ENCODE results near the gene SPO11.
A peak's percentile ranks its signal among the peaks of the same experiment; 100 is the strongest.

SPO11 gene

DNA sequence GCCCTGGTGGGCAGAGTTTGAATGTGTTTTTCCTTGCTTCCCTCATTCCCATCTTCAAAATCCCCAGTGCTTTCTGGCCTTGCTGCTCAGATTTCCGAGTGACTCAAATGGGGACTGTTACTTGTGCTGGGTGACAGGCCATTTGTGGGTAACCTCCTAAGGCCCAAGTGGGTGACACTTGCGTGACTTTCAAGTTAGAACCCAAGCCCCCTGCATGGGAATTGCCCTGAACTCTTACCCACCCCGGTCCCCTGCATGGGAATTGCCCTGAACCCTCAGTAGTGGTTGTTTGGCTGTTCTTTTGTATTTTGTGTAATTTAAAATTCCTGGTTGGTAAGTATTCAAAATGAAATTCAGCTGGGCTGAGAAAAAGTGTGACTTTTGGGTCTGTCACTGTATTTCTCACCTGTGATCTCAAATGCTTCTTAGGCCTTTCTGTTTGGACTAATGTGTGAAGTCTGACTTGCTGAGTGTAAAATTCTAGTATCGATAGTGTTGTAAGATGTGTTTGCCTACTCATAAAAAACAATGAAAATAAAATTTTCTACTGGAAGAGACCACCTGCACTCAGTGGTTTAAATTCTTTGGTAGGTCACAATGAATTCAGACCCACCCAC lies 49.2 kb downstream of the SPO11 start:
- no peak for DNase-seq

DNA sequence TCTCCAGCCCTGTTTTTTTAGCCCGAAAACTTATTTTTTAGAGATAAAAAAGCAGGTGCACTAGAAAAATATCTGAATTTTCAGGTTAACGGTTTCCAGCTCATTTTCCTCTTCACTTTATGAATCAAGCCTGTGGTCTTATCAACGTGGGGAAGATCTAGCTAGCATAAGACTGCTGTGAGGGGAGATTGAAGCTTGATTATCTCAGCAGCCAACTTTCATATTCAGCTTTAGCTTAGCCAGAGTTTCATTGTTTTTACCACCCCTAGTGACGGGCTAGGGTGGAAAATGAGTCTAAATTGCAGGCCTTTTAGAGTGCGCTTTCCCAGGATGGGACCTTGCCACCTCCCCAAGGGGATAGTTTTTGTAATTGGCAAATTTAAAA lies 49.7 kb downstream of the SPO11 start:
- DNase-seq = peak; percentile 28

DNA sequence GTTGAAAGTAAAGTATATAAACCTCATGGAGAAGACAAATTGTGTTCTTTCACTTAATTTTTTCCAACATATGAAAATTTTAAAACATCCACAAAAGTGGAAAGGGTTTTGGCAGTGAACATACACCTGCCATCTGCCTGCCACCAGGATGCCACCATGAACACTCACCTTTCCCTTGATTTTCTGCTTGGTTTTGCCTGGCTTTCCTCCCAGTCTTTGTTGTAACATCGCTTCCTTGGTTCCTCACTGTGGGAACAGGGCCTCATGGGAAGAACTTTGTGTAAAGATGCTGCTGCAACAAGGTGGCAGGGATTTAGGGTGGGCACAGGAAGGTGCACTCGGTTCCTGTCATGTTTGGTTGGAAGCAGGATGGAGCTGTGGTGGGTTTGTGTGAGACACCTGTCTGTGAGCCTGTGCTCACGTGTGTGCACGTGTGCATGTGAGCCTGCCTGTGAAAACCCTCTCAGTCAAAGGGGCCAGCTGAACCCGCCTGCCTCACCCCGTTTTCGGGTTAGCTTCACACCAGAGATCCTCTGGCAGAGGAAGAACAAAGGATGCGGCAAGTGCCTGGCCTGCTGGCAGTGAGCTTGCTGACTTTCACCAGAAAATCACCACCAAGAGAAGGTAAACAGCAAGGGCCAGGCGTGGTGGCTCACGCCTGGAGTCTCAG lies 50.6 kb downstream of the SPO11 start:
- no peak for DNase-seq

DNA sequence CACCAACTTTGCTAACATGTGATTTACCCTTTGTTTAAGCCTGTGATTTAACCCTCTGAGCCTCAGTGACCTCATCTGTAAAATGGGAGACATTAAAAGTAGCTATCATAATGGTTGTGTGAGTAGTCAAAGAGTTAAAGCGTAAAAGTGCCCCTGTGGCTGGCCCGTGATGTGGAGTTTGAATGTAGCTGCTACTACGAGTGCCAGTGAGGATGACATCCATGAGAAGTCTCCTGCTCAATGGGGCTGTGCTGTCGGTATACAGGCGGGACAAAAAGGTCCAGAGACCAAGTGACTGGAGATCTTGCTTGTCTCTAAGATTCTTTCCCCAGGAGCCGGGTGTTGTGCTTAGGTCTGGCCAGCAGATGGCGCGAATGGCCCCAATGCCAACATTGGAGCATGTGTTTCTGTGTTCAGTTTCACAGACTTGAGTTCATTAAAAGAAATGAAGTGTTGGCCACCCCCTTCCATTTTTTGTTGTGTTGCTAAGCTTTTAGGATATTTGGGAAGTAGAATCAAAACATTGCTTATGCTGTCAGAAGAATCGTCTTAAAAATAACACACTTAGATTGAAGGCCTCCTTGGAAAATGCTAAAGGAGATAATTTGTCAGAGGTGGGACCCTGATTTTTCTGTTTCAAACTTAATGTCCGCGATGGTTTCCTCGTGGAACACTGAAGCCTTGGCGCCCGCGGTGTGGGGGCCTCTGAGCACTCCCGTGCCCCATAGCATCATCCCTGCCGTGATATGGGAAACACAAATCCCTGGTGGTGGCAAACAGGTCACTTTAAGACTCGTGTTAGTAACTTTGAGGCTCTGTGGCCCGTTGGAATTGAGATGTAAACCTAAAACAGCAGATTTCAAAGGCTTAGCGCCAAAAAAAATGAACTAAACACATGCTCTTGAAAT lies 52.2 kb downstream of the SPO11 start:
- DNase-seq = peak; percentile 86

DNA sequence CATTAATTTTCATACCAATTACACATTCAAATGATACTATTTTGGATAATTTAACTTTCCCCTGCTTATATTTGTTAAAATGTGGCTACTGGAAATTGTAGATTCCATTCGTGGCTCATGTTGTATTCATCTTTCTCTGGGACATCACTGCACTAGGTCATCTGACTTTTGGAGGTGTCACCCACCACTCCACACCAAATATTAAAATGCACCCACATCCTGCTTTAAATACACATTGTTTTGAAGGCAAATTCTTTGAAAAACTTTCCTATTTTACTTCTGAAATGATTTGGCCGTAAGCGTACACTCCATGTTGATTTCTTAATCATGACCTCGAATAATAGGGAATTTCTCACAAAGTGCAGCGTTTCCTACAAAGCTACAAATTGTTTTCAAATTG lies 52.9 kb downstream of the SPO11 start:
- no peak for DNase-seq

DNA sequence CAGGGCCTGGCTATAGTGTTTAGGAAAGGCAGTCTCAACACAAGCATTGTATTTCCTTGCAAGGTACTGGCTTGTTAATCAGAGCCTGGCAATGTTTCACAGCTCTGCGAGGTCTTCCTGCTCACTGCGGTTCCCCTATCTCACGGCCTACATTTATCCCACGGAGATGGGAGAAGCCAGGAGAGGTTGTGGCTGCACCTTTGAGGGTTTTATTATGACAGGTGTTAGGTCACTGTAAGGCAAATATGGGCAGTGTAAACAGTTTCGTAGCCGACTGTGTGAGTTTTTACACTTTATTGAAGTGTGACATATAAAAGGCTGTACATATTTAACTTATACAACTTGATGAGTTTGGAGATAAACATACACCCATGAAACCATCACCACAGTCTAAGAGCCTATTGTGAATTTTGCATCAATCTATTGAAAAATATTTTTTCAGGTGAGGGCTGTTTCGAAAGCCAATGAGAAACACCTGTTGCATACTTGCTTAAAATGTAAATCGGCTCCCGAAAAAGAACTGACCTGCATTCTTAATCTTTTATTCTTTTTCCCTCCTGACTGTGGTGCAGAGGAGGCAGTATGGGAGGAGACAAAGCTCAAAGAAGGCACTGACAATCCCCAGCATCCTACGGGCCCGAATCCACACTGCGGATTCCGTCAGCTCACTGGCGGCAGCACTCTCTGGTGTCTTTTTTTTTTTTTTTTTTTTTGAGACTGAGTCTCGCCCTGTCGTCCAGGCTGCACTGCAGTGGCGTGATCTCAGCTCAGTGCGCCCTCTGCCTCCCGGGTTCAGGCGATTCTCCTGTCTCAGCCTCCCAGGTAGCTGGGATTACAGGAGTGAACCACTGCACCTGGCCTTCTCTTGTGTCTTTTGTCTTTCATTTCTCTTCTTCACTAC lies 54.1 kb downstream of the SPO11 start:
- no peak for DNase-seq

DNA sequence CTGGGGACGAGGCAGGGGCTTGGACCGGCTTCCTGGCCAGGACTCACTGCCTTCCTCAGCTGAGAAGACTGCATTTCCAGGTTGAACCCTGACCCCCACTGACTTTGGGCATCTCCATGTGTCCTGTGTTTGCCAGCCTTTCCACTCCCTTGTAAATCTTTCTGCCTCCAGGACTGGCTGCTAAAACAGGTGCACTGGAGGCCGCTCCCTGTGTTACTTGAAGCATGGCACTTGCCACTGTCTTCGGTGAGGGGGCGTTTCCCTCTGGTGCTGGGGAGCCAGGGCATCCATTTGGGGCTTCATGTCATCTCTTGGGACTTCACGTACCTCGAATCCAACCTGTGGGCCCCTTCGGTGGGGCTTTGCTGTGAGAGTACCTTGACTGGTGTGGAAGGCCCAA lies 54.9 kb downstream of the SPO11 start:
- DNase-seq = no peak

DNA sequence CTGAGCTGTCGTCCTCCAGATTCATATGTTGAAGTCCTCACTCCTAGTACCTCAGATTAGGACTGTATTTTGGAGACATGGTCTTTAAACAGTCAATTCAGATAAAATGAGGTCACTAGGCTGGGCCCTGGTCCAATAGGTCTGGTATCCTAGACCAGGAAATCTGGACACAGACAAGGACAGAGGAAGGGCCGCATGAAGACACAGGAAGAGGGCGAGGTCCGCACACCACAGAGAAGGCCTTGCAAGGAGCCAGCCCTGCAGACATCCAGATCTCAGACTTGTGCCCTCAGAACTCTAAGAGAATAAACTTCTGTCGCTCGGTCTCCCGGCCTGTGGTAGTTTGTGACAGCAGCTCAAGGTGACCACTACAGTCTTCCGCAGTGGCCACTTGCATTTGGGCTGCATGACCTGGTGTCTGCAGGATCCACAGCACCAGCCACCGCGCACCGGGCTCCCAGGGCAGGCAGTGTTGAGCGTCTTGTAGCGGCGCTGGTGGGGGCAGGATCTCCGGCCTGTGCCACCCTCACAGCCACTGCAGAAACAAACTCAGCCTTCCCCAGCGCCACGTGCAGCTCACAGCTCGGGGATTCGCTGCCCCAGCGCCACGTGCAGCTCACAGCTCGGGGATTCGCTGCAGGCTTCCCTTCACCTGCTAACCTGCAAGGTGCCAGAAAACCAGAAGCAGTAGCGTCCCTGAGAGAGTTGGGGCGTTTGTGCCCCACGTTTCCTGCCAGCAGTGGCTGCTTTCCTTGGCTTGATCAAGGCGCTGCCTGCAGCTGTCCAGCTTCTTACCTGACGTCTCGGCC lies 55.6 kb downstream of the SPO11 start:
- DNase-seq = no peak

DNA sequence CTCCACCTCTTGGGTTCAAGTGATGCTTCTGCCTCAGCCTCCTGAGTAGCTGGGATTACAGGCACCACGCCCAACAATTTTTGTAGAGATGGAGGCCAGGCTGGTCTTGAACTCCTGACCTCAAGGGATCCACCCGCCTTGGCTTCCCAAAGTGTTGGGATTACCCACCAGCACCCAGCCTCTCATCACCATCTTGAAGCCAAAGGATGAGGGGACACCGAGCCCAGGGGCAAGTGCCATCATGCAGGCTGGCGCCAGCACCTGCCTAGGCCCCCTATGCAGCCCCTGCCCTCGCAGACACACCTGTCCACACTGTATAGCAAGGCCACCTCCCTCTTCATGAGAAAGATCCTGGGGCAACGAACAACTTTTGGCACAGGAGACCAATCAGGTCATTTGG lies 56.3 kb downstream of the SPO11 start:
- no peak for DNase-seq

DNA sequence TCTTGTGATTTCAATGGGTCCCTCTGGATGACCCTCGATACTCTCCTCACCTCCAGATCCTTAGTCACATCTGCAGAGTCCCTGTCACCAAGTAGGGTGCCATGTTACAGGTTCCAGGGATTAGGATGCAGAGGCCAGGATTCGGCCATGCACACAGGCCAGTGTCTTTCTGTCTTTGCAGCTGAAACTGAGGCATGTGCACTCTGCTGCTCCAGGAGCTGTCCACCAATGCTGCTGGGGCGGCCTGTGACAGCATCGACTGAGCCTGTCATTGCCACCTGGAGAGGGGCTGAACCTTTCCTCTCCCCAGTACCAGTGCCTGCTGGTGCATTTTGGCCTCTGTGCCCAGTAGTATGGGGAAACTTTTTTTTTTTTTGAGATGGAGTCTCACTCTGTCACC lies 57.2 kb downstream of the SPO11 start:
- no peak for DNase-seq

DNA sequence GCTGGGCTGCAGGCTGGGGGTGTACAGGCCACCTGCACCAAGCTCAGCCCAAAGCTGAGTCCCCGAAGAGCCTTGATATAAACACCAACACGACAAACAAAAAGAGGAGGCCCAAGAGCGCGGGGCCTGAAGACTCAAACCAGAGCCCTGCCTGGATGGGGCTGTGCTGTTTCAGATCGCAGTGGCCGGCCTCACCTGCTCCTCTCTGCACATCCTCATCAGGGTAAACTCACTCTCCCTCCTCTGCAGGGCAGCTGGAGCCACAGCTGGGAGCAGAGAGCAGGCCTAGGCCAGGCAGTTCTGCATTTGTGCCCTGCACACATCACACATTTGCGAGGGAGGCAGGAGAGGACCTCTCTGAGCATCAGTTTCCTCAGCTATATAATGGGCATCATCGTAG lies 57.9 kb downstream of the SPO11 start:
- no peak for DNase-seq

DNA sequence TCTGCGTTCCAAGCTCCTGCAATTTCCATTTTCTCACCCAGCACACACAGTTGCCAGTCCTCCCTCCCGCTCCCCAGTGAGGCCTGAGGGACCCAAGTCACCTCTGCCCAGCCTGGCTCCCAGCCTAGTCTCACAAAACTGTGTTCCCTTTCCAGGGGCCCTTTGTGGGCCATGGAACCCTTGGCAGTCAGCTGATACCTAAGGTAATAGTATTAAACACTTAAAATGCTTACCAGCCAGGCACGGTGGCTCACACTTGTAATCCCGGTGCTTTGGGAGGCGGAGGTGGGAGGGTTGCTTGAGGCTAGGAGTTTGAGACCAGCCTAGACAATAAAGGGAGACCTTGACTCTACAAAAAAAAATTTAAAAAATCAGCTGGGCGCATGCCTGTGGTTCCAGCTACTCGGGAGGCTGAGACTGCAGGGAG lies 58.4 kb downstream of the SPO11 start:
- DNase-seq = no peak

DNA sequence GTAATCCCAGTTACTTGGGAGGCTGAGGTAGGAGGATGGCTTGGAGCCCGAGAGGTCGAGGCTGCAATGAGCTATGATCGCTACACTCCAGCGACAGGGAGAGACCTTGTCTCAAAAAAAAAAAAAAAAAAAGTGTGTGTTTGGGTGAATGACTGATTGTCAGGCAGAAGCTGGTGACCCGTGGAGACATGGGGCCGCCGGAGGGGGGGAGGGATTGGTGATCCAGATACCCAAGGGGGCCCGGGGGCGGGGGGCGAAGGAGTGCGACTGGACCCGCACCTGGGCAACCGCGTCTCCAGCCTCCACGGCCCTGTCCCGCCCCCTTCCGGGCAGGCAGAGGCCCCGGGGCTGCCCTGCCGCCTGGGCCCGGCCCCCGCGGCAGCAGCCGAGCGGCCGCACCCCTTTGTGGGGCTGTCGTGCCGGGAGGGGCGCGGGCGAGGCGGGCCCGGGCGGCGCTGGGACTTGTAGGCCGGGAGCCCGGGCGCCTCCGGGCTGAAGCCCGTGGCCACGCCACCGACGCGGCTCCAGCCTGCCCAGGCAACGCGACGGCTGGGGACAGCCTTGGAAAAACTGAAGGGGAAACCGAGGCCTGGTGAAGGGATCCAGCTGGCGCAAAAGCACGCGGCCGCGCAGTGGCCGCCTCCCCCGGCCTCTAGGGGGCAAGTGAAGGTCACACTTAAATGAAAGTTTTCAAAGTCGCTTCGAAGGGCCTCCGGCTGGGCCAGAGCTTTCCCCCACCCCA lies 59.5 kb downstream of the SPO11 start:
- peak; percentile 68 for DNase-seq

DNA sequence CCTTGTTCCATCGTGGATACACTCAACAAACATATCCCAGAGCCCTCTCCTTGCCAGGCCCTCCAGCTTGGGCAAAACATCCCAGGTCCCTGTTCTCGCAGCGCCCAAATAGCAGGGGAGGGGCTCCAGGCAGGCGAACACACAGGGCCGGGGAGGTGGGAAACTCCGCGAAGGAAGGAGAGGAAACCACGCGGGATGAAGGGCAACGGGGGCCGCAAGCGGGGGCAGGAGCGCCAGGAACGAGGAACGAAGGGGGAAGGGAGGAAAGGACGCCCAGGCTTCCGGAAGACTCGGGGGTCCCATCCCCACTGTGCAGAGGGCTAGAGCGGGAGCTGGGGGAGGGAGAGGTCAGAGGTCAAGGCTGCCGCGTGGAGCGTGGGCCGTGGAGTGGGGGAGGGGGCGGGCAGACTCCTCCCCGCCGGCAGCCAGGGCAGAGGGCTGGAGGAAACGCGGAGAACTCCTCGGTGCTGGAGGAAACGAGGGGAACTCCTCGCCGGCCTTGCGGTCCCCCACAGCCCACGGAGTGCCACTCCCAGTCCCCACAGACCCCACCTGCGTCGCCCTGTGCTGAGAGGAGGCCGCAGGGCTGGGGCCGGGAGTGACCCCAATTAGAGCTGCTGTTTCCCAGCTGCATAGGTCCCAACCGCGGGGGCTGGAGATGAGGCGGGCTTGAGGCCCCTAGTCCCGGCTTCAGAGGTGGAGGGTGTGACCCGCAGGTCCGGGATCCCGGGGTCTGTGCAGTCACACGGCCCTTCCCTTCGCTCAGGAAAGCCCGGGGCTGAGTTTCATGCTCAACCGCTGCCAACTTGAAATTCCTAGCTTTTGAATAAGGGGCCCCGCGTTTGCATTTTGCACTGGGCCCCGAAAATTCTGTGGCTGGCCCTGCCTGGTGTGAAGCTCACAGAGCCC lies 60.3 kb downstream of the SPO11 start:
- DNase-seq = peak; percentile 68

DNA sequence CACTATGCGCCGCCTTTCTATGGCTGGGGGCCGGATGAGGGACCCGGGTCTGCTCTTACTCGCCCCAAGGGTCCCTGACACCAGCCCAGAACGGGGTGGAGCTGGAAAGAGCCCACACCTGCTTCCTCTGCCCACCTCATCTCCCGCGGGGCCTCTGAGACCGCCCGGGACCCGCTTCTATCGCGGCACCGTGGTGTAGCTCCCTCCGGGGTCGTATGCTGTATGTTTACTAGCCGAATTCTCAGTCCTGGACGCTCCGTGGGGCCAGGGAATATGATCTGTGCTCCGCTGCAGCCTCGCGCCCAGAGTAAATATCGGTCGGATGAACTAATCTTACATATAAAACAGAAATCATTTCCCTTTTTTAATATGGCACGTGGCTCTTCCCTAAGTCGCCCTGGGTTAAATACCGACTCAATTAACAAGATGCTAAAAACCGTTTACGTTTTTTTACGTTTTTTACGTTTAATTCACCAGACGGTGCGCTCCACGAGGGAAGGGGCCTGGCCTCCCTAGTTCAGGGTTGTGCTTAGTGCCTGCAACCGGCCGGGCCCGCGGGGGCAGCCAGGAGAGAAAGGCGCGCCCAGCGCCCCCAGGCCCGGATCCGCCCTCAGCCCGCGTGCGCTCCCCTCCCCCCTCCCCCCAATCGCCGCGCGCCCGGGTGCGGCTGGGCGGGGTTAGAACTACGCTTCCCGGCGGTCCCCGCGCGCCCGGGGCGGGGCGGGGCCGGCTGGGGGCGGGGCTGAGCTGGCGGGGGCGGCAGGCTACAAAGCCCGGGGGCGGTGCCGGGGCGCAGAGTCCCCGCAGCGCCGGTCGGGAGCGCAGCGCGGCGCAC lies 61.2 kb downstream of the SPO11 start, which contains the start of gene RBM38:
Gene RBM38 (plus strand): TSS at position 793 of the 835 bp plus-strand sequence. CDS start 186 bp downstream, outside the sequence.
- peak; percentile 89 for DNase-seq

DNA sequence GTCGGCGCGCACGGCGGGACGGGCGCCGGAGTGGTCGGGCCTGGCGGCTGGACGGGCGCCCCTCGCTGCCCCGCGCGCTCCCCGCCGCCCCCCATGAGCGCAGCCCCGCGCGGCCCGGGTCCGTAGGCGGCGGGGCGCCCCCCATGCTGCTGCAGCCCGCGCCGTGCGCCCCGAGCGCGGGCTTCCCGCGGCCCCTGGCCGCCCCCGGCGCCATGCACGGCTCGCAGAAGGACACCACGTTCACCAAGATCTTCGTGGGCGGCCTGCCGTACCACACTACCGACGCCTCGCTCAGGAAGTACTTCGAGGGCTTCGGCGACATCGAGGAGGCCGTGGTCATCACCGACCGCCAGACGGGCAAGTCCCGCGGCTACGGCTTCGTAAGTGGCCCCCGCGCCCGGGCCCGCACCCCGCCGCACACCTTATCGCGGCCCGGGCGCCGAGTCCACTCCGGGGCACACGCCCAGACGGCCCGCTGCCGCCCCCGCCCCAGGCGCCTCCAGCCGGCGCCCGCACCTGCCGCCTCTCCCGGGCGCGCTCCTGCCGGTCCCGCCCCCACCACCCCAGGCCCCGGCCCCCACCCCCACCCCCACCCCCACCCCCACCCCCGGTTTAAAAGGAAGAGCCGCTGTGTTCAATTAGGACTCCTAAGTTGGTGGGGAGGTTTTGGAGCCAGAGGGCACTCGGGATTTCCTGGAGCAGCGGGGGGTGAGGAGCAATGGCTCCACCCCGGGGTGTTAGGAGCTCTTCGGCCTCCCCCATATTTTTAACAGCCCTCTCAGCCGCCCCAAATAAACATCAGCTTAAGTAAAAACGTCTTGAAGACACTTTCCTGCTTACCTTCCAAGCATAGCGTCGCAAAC lies 62.1 kb downstream of the SPO11 start:
- DNase-seq = peak; percentile 29

DNA sequence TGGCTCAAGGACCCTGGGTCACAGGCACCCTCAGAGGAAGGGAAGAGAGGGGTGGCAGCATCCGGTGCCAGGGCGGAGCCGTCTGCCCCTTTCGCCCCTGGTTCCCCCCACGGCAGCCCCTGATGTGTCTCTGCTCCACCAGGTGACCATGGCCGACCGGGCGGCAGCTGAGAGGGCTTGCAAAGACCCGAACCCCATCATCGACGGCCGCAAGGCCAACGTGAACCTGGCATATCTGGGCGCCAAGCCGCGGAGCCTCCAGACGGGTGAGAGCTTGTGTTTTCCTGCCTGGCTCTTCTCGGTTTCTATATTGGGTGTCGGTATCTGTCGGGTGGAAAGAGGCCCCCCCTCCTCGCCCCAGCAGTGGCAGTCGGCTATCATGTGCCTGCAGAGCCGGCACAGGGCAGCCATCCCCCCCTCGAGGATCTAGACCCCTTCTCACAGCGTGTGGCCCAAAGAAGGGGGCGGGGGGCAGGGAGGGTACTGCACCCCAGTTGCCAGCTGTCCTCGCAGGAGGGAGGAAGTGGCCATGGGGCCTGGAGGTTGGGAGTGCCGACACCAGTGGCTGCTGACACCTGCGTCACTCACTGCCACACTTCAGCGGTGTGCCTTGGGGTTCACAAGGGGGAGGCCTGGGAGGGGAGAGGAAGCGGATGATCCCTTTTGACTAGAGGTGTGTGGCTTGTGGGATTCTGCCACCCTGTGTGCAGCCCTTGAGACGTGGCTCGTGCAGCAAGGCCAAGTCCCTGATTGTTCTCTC lies 63.1 kb downstream of the SPO11 start:
- peak; percentile 89 for DNase-seq
